AG10803 (cell line): ENCODE measurements around the gene MON2.
"Not testable (repeated sequence)": the region's sequence is repeated elsewhere in the genome, so short reads cannot be mapped to it uniquely, and the experiment has no call there.

ENCODE experiments used
- DNase-seq: peaks from one replicate; pipeline ENCODE4 v3.0.0; 2010; ENCODE audit warnings: low read depth
- H3K4me3 ChIP-seq: 2 replicates; pipeline ENCODE4 v1.5.1; 2011; ENCODE audit warnings: mild to moderate bottlenecking, low read length, control low read depth
- TF ChIP-seq, protein P1 (sequence below): conservative IDR thresholded peaks from 2 replicates; pipeline ENCODE4 v1.5.1; 2011; ENCODE audit warnings: mild to moderate bottlenecking, low read length, control low read depth, inconsistent platforms

The MON2 gene

DNA sequence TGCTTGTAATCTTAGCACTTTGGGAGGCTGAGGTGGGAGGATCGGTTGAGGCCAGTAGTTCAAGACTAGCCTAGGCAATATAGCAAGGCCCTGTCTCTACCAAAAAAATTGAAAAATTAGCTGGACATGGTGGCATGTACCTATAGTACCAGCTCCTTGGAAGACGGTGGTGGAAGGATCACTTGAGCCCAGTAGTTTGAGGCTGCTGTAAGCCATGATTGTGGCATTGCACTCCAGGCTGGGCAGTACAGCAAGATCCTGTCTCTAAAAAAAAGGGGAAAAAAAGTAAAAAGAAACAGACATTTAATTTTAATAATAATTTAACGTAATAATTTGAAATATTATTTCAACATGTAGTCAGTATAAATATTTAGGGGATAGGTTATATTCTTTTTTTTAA lies 16.1 kb downstream of the MON2 start:
- no peak overlapping the region for H3K4me3 ChIP-seq
- TF ChIP-seq, protein P1, sequence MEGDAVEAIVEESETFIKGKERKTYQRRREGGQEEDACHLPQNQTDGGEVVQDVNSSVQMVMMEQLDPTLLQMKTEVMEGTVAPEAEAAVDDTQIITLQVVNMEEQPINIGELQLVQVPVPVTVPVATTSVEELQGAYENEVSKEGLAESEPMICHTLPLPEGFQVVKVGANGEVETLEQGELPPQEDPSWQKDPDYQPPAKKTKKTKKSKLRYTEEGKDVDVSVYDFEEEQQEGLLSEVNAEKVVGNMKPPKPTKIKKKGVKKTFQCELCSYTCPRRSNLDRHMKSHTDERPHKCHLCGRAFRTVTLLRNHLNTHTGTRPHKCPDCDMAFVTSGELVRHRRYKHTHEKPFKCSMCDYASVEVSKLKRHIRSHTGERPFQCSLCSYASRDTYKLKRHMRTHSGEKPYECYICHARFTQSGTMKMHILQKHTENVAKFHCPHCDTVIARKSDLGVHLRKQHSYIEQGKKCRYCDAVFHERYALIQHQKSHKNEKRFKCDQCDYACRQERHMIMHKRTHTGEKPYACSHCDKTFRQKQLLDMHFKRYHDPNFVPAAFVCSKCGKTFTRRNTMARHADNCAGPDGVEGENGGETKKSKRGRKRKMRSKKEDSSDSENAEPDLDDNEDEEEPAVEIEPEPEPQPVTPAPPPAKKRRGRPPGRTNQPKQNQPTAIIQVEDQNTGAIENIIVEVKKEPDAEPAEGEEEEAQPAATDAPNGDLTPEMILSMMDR, result no peak
- DNase-seq, result no peak

DNA sequence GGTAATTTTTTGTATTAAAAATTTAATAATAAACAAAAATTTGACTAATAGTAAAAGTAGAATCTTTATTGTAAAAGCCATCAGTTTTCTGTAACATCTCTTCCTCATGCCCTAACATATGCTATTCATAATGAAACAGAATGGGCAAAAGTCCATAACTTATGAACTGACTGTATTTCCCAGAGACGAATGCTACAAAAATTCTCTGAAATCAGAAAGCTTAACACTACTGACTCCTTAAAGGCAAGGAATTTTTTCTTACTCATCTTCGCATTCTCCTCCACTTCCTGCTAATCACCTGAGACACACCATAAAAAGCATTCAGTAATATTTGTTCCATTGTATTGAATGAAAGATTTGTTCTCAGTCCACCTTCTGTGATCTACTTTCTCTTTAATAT lies 17.6 kb downstream of the MON2 start:
- peak; percentile 63 for DNase-seq
- TF ChIP-seq, protein P1, result no peak

DNA sequence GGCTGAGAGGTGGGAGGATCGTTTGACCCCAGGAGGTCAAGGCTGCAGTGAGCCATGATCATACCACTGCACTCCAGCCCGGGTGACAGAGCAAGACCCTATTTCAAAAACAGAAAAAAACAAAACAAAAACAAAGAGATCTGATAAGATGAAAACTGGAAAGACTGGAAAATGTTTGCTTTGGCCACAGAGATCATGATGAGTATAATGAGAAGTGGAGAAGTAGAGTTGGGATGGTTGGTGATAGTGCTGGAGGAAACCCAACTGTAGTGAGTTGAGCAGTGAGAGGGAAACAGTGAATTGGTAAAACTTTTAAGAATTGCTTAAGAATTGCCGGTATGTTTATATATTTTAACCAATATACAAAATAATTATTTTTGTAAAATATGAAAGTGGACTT lies 39.2 kb downstream of the MON2 start:
- H3K4me3 ChIP-seq, result no peak overlapping the region
- DNase-seq, result no peak
- TF ChIP-seq, protein P1, result no peak

More for the DNA sequence above, 17.6 kb downstream of the MON2 start:
- H3K4me3 ChIP-seq, result no peak overlapping the region

DNA sequence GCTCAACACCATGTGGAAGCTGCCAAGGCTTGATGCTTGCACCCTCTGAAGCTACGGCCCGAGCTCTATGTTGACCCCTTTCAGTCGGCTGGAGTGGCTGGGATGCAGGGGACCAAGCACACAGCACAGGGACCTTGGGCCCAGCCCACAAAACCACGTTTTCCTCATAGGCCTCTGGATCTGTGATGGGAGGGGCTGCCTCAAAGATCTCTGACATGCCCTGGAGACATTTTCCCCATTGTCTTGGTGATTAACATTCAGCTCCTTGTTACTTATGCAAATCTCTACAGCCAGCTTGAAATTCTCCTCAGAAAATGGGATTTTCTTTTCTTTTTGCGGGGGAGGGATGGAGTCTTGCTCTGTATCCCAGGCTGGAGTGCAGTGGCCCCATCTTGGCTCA lies 46.3 kb downstream of the MON2 start:
- TF ChIP-seq, protein P1, result no peak
- H3K4me3 ChIP-seq, result no peak overlapping the region
- DNase-seq, result no peak

DNA sequence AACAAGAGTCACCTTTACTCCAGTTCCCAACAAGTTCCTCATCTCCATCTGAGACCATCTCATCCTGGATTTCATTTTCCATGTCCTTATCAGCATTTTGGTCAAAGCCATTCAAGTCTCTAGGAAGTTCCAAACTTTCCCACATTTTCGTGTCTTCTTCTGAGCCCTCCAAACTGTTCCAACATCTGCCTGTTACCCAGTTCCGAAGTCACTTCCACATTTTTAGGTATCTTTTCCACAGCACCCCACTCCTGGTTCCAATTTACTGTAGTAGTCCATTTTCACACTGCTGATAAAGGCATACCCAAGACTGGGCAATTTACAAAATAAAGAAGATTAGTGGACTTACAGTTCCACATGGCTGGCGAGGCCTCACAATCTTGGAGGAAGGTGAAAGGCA lies 47.5 kb downstream of the MON2 start:
- H3K4me3 ChIP-seq, DNase-seq: not testable (repeated sequence)

DNA sequence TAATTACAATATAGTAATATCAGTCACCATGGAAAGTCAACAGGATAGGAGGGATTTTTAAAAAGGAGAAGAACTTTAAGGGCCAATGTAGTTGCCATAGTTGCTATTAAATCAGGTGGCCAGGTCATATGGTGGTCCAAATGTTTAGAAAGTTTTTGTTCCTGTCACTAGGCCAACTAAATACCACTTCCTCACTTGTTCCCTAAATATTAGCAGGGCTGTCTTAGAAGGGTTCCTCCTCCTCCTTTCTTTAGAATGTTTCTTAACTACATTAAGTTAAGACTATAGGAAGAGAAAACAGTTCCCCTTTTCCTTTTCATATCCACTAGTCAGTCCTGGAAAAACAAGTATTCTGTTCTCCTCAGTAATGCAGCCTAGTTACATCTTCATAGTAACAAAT lies 50.3 kb downstream of the MON2 start:
- H3K4me3 ChIP-seq, result no peak overlapping the region
- TF ChIP-seq, protein P1, result no peak
- no peak for DNase-seq

DNA sequence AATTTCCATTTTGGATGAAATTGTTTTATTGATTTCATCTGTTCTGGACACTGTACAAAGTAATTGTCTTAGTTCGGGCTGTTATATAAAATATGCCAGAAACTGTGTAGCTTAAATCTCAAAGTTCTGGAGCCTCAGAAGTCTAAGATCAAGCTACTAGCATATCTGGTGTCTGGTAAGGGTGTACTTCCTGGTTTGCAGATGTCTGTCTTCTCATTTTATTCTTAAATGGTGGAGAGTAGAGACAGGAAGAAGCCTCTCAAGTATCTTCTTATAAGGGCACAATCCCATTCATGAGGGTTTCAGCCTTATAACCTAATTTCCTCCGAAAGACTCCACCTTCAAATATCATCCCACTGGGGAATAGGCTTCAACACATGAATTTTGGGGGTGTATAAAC lies 51.3 kb downstream of the MON2 start:
- no peak for DNase-seq
- TF ChIP-seq, protein P1, result no peak
- no peak overlapping the region for H3K4me3 ChIP-seq

DNA sequence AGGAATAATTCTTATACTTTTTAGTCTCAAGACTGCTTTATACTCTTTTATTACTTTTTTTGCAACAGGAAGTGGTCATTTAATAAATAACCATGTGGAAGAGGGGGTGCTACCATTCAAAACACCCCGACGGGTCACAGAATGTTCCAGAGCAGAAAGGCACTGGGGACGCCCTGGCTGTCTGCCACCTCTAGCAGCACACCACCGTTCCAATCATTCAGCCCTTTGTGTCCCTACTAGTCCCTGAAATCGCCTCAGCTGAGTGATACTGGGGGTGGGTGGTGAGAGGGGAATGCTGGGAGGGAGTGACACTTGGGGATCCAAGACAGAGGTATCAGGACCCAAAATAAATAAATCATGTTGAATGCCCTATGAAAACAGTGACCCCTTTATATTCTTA lies 52.4 kb downstream of the MON2 start:
- TF ChIP-seq, protein P1, result no peak
- H3K4me3 ChIP-seq, result no peak overlapping the region
- no peak for DNase-seq
